NB4 (cell line): ENCODE results near the gene CPT1B.

Experiments used
- DNase-seq: peaks from one replicate; pipeline ENCODE4 v3.0.0; 2010; ENCODE audit warnings: low read depth
- H3K4me3 ChIP-seq: one replicate; pipeline ENCODE4 v1.5.1; 2011; ENCODE audit warnings: mild to moderate bottlenecking, low read depth, low read length, moderate library complexity
- MYC ChIP-seq: IDR thresholded peaks from 2 replicates; pipeline ENCODE4 v1.6.1; 2011; ENCODE audit warnings: low read depth, low read length
- POLR2A ChIP-seq: IDR thresholded peaks from 2 replicates; pipeline ENCODE4 v1.6.1; 2011; ENCODE audit warnings: mild to moderate bottlenecking; ENCODE audit not compliant: insufficient read length; ENCODE audit errors: extremely low read depth
- TF ChIP-seq, protein P1 (sequence below): IDR thresholded peaks from 2 replicates; pipeline ENCODE4 v1.6.1; 2011; ENCODE audit warnings: low read depth, low read length
- TF ChIP-seq, protein P2 (sequence below): IDR thresholded peaks from one replicate; pipeline ENCODE4 v1.5.1; 2012; ENCODE audit warnings: low read depth, low read length

The CPT1B gene

GRCh38 chr22:50603511-50604255, 25.5 kb upstream of the CPT1B start:
- TF ChIP-seq MYC = no peak
- H3K4me3 ChIP-seq = no peak overlapping the region
- no peak for DNase-seq

GRCh38 chr22:50602338-50602700, 24.1 kb upstream of the CPT1B start:
- TF ChIP-seq, protein P1, sequence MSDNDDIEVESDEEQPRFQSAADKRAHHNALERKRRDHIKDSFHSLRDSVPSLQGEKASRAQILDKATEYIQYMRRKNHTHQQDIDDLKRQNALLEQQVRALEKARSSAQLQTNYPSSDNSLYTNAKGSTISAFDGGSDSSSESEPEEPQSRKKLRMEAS = no peak
- TF ChIP-seq, protein P2, sequence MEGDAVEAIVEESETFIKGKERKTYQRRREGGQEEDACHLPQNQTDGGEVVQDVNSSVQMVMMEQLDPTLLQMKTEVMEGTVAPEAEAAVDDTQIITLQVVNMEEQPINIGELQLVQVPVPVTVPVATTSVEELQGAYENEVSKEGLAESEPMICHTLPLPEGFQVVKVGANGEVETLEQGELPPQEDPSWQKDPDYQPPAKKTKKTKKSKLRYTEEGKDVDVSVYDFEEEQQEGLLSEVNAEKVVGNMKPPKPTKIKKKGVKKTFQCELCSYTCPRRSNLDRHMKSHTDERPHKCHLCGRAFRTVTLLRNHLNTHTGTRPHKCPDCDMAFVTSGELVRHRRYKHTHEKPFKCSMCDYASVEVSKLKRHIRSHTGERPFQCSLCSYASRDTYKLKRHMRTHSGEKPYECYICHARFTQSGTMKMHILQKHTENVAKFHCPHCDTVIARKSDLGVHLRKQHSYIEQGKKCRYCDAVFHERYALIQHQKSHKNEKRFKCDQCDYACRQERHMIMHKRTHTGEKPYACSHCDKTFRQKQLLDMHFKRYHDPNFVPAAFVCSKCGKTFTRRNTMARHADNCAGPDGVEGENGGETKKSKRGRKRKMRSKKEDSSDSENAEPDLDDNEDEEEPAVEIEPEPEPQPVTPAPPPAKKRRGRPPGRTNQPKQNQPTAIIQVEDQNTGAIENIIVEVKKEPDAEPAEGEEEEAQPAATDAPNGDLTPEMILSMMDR = no peak
- no peak for TF ChIP-seq MYC
- DNase-seq = no peak
- no peak overlapping the region for H3K4me3 ChIP-seq

GRCh38 chr22:50601669-50602337, 23.6 kb upstream of the CPT1B start:
- no peak for DNase-seq
- no peak for TF ChIP-seq POLR2A
- TF ChIP-seq, protein P1 = no peak
- TF ChIP-seq MYC = no peak
- TF ChIP-seq, protein P2 = no peak

GRCh38 chr22:50600967-50601668, 22.9 kb upstream of the CPT1B start:
- DNase-seq = no peak
- no peak overlapping the region for H3K4me3 ChIP-seq
- TF ChIP-seq POLR2A (no peak), MYC (no peak)
- TF ChIP-seq, protein P2 = no peak
- TF ChIP-seq, protein P1 = no peak

More at GRCh38 chr22:50601669-50602337, 23.6 kb upstream of the CPT1B start:
- no peak overlapping the region for H3K4me3 ChIP-seq

DNA sequence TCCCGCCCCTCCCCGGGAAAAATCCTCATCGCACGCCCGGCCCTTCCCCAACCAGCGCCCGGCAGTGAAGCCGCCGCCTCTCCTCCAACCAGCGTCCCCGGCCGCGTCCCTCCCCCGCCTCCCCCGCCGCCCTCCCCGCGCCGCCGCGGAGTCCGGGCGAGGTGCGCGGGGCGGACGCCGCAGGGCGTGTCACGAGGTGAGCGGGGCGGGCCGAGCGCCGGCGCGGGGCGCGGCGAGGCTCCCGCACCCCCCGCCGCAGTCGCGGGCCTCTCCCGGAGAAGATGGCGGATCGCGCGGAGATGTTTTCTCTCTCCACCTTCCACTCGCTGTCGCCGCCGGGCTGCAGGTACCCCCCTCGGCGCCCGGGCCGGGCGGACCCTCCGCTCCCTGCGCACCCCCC, 22.3 kb upstream of the CPT1B start, which contains the start of gene MAPK8IP2:
TSS of gene MAPK8IP2 (plus strand) at position 256 of the 400 bp plus-strand sequence. CDS start at position 282, 26 bp downstream.
- TF ChIP-seq, protein P2 = no peak
- TF ChIP-seq, protein P1 = no peak
- no peak for TF ChIP-seq POLR2A
- no peak for TF ChIP-seq MYC
- H3K4me3 ChIP-seq = no peak within 1 kb of the TSS
- no peak for DNase-seq

DNA sequence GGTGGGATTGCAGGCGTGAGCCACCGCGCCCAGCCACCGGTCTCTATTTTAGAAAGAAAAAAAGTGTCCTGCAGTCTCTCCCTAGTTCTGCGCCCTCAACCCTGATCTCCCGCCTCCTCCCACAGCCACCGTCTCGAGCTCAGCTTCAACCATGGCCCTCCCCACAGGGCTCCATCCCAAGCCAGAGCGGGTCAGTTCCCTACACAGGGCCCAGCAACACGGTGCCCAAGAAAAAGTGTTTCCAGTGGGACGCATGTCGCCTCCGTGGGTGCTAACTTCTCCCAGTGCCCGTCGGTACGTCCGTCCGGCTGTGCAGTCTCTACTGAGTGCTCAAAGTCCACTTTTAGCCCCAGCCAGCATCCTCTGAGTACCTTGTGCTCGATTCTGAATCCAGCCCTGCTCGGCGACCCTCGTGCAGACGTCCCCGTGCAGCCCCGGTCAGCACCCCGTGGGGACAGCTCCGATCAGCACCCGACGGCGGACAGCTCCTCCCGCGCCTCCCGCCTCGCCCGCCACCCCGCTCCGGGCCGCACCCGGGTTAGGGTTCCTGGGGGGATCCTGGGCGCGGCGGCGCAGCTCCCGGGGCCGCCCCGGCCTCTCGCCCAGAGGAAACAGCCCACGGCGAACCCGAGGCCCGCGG, 21.7 kb upstream of the CPT1B start:
- TF ChIP-seq, protein P1 = peak; percentile 46
- TF ChIP-seq, protein P2 = no peak
- no peak overlapping the region for H3K4me3 ChIP-seq
- DNase-seq = peak; percentile 60
